ENCODE measurements around the gene NIT1. TPM values are rescaled to one million over a fixed set of nuclear protein-coding genes. Genes with fewer than 3 reads are reported as not detected.
A peak's percentile ranks its signal among the peaks of the same experiment; 100 is the strongest.

NIT1 gene
- total and polyA plus RNA-seq, 2 of the 13 experiments (the other 11 are each of a cell fraction or from before 2014, with no cell fraction given), result 22.7 to 31.0 TPM

DNA sequence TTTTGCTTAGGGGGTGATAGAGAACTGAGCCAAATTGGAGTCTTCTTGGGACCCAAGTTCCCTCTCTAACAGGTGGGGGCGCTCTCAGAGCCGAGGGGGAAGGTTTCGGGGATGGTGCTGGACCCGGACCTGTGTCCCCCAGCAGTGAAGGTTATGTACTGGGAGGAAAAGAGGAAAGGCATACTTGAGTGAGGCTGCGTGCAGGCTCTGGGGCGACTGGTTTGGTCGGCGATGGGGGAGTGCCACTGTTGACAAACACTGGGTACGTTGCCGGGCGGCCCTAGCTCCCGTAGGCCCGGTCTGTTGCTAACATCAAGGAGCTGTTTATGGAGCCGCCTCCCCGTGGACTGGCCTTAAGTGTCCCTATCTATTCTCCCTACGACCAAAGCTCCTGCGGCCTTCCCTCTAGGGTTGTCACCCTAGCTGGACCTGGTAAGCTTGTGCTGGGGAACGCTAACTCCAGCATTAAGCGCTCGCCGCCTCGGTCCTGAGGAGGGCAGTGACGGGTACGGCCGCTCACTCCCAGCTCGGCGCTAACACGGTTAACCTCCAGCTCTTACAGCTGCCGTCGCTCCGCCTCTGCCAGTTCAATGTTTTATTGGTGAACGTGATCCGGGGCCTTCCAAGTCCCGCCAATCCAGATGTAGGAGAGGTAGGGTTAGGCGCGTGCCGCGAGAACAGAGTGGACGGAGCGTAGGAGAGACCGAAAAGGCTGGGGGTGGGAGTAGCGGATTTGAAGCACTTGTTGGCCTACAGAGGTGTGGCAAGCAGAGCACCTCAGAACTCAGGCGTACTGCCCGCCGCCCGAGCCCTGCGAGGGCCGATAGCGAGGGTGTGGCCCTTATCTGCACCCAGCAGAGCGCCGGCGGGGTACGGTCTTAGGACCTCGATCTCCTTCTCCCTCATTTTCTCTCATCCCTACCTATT is 48.1 kb downstream of the NIT1 start, which contains the start of gene PPOX (continued):
- TF ChIP-seq, protein P1, sequence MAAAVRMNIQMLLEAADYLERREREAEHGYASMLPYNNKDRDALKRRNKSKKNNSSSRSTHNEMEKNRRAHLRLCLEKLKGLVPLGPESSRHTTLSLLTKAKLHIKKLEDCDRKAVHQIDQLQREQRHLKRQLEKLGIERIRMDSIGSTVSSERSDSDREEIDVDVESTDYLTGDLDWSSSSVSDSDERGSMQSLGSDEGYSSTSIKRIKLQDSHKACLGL (CRISPR knock-in tag; IDR thresholded peaks at IDR 0.05), result peak; percentile 76
- no peak for TF ChIP-seq ZBTB21 (CRISPR knock-in tag; IDR thresholded peaks at IDR 0.05)
- TF ChIP-seq, protein P2, sequence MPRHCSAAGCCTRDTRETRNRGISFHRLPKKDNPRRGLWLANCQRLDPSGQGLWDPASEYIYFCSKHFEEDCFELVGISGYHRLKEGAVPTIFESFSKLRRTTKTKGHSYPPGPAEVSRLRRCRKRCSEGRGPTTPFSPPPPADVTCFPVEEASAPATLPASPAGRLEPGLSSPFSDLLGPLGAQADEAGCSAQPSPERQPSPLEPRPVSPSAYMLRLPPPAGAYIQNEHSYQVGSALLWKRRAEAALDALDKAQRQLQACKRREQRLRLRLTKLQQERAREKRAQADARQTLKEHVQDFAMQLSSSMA (CRISPR knock-in tag; IDR thresholded peaks at IDR 0.05), result 0 out of 2 replicates have a peak, but pooled peaks have one; percentile 11
- no peak for TF ChIP-seq FOXK2 (IDR thresholded peaks at IDR 0.05)
- TF ChIP-seq, protein P3, sequence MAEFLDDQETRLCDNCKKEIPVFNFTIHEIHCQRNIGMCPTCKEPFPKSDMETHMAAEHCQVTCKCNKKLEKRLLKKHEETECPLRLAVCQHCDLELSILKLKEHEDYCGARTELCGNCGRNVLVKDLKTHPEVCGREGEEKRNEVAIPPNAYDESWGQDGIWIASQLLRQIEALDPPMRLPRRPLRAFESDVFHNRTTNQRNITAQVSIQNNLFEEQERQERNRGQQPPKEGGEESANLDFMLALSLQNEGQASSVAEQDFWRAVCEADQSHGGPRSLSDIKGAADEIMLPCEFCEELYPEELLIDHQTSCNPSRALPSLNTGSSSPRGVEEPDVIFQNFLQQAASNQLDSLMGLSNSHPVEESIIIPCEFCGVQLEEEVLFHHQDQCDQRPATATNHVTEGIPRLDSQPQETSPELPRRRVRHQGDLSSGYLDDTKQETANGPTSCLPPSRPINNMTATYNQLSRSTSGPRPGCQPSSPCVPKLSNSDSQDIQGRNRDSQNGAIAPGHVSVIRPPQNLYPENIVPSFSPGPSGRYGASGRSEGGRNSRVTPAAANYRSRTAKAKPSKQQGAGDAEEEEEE (CRISPR knock-in tag; IDR thresholded peaks at IDR 0.05; ENCODE audit: borderline replicate concordance), result no peak
- TF ChIP-seq FOXJ3 (CRISPR knock-in tag; IDR thresholded peaks at IDR 0.05; ENCODE audit: borderline replicate concordance), result 0 out of 2 replicates have a peak, but pooled peaks have one; percentile 44
- TF ChIP-seq ZNF138 (CRISPR knock-in tag; IDR thresholded peaks at IDR 0.05; ENCODE audit: low read depth), result 0 out of 2 replicates have a peak, but pooled peaks have one; percentile 22
- TF ChIP-seq GZF1 (CRISPR knock-in tag; IDR thresholded peaks at IDR 0.05), result no peak
- no peak for TF ChIP-seq PCBP2 (optimal IDR thresholded peaks at IDR 0.05; ENCODE audit: low read depth, low read length, poor library complexity, severe bottlenecking)
- no peak for TF ChIP-seq NRL (CRISPR knock-in tag; IDR thresholded peaks at IDR 0.05; ENCODE audit: borderline replicate concordance)
- TF ChIP-seq, protein P4, sequence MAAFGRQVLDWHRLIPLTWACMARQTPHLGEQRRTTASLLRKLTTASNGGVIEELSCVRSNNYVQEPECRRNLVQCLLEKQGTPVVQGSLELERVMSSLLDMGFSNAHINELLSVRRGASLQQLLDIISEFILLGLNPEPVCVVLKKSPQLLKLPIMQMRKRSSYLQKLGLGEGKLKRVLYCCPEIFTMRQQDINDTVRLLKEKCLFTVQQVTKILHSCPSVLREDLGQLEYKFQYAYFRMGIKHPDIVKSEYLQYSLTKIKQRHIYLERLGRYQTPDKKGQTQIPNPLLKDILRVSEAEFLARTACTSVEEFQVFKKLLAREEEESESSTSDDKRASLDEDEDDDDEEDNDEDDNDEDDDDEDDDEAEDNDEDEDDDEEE (CRISPR knock-in tag; IDR thresholded peaks at IDR 0.05), result no peak
- no peak for TF ChIP-seq KLF6 (CRISPR knock-in tag; IDR thresholded peaks at IDR 0.05)
- TF ChIP-seq NCOA2 (CRISPR knock-in tag; IDR thresholded peaks at IDR 0.05), result no peak
- no peak for TF ChIP-seq EHMT2 (IDR thresholded peaks at IDR 0.05; ENCODE audit: borderline replicate concordance, low read depth, low read length)
- no peak for TF ChIP-seq CCDC6 (CRISPR knock-in tag; IDR thresholded peaks at IDR 0.05)
- TF ChIP-seq ZNF484 (CRISPR knock-in tag; IDR thresholded peaks at IDR 0.05; ENCODE audit: borderline replicate concordance, low read depth), result no peak
- TF ChIP-seq, protein P5, sequence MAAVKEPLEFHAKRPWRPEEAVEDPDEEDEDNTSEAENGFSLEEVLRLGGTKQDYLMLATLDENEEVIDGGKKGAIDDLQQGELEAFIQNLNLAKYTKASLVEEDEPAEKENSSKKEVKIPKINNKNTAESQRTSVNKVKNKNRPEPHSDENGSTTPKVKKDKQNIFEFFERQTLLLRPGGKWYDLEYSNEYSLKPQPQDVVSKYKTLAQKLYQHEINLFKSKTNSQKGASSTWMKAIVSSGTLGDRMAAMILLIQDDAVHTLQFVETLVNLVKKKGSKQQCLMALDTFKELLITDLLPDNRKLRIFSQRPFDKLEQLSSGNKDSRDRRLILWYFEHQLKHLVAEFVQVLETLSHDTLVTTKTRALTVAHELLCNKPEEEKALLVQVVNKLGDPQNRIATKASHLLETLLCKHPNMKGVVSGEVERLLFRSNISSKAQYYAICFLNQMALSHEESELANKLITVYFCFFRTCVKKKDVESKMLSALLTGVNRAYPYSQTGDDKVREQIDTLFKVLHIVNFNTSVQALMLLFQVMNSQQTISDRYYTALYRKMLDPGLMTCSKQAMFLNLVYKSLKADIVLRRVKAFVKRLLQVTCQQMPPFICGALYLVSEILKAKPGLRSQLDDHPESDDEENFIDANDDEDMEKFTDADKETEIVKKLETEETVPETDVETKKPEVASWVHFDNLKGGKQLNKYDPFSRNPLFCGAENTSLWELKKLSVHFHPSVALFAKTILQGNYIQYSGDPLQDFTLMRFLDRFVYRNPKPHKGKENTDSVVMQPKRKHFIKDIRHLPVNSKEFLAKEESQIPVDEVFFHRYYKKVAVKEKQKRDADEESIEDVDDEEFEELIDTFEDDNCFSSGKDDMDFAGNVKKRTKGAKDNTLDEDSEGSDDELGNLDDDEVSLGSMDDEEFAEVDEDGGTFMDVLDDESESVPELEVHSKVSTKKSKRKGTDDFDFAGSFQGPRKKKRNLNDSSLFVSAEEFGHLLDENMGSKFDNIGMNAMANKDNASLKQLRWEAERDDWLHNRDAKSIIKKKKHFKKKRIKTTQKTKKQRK (IDR thresholded peaks at IDR 0.05; ENCODE audit: low read length), result no peak
- no peak; the same call in 1 of the 2 replicates for TF ChIP-seq ZSCAN20 (CRISPR knock-in tag; IDR thresholded peaks at IDR 0.05; ENCODE audit: borderline replicate concordance)
- peak; percentile 47; the same call in 1 of the 2 replicates for TF ChIP-seq ZNF329 (CRISPR knock-in tag; IDR thresholded peaks at IDR 0.05; ENCODE audit: low read depth)
- TF ChIP-seq ZNF33B (CRISPR knock-in tag; IDR thresholded peaks at IDR 0.05), result 0 out of 2 replicates have a peak, but pooled peaks have one; percentile 27
- no peak for TF ChIP-seq DNMT1 (CRISPR knock-in tag; IDR thresholded peaks at IDR 0.05)
- no peak for TF ChIP-seq HMG20B (CRISPR knock-in tag; conservative IDR thresholded peaks at IDR 0.05)
